BJ (cell line): Measurements from ENCODE around the gene AGAP1. TPM values are rescaled to one million over a fixed set of nuclear protein-coding genes. Genes with fewer than 3 reads are reported as not detected.

Source experiments
- CTCF ChIA-PET: fragments of 350-600 bp; formaldehyde crosslinking; extraction: SDS; loops from one replicate; lab custom pipeline; 2021; ENCODE audit warnings: antibody characterized with exemption, inconsistent platforms; lab: Yijun Ruan, JAX
- POLR2A ChIA-PET: fragments of 300-600 bp; sonication (Branson Sonifier 250); formaldehyde crosslinking; extraction: SDS; loops from one replicate; lab custom pipeline; 2021; ENCODE audit warnings: antibody characterized with exemption; lab: Charles Lee
- DNase-seq: peaks from one replicate; pipeline ENCODE4 v3.0.0-alpha.2; 2011; ENCODE audit warnings: low read depth
- H3K27me3 ChIP-seq: 2 replicates; pipeline ENCODE4 v1.6.0; 2011; ENCODE audit warnings: low read length; ENCODE audit not compliant: control insufficient read depth, insufficient read depth
- H3K36me3 ChIP-seq: 2 replicates; pipeline ENCODE4 v1.5.1; 2011; ENCODE audit warnings: low read length; ENCODE audit not compliant: control insufficient read depth, insufficient read depth
- H3K4me3 ChIP-seq: 2 replicates; pipeline ENCODE4 v1.5.1; 2011; ENCODE audit warnings: low read depth, mild to moderate bottlenecking, control low read depth, low read length
- CTCF ChIP-seq: IDR thresholded peaks from 2 replicates; pipeline ENCODE4 v1.5.1; 2011; ENCODE audit warnings: low read depth, mild to moderate bottlenecking, control low read depth, inconsistent platforms, low read length, moderate library complexity; ENCODE audit not compliant: insufficient read depth
- polyA plus RNA-seq: library from polyadenylated mRNA; depleted of rRNA; stranded (reverse); fragments of >200 nt; gene quantifications from 2 replicates; pipeline ENCODE4 v1.2.3, GENCODE V29; 2011

Gene AGAP1
- polyA plus RNA-seq, 1 experiment: 14.9 TPM

GRCh38 chr2:236022128-236022527, 528.3 kb downstream of the AGAP1 start:
- DNase-seq: no peak
- H3K4me3 ChIP-seq: no peak overlapping the region
- H3K36me3 ChIP-seq: no peaks in the 10 kb centered on the region
- TF ChIP-seq CTCF: no peak
- POLR2A ChIA-PET: no interaction called here
- CTCF ChIA-PET: no interaction called here
- H3K27me3 ChIP-seq: no peaks in the 10 kb centered on the region

- no peak for TF ChIP-seq CTCF
- ChIA-PET CTCF (no interaction called here), POLR2A (no interaction called here)
- DNase-seq: no peak
- H3K4me3 ChIP-seq: no peak overlapping the region
- no peaks in the 10 kb centered on the region for H3K36me3 ChIP-seq
- H3K27me3 ChIP-seq: no peaks in the 10 kb centered on the region
Observed at GRCh38 chr2:236025892-236026291, 532.0 kb downstream of the AGAP1 start.

GRCh38 chr2:236026841-236027240, 533.0 kb downstream of the AGAP1 start:
- Histone ChIP-seq H3K4me3 (no peak overlapping the region), H3K27me3 (no peaks in the 10 kb centered on the region), H3K36me3 (no peaks in the 10 kb centered on the region)
- DNase-seq: no peak
- ChIA-PET POLR2A (no interaction called here), CTCF (no interaction called here)
- no peak for TF ChIP-seq CTCF

GRCh38 chr2:236028066-236028465, 534.2 kb downstream of the AGAP1 start:
- no peak for TF ChIP-seq CTCF
- Histone ChIP-seq H3K27me3 (no peaks in the 10 kb centered on the region), H3K36me3 (no peaks in the 10 kb centered on the region), H3K4me3 (no peak overlapping the region)
- POLR2A ChIA-PET: no interaction called here
- no peak for DNase-seq
- CTCF ChIA-PET: no interaction called here

GRCh38 chr2:236033462-236033861, 539.6 kb downstream of the AGAP1 start:
- no peak for TF ChIP-seq CTCF
- ChIA-PET CTCF (interaction anchor here (1.2 kb wide), 1 partner anchor 41 kb away, joined by 3 read pairs; no protein-coding TSS in a partner anchor), POLR2A (no interaction called here)
- Histone ChIP-seq H3K27me3 (no peaks in the 10 kb centered on the region), H3K4me3 (no peak overlapping the region), H3K36me3 (no peaks in the 10 kb centered on the region)
- no peak for DNase-seq
